GM19025 (cell line): Measurements from ENCODE around the gene IQSEC1.

Source experiments
- ATAC-seq: cut with Tn5 transposase; IDR thresholded peaks from one replicate; pipeline ENCODE4 v1.9.1; 2021; ENCODE audit warnings: mild to moderate bottlenecking, low read depth, moderate library complexity; ENCODE audit not compliant: unreplicated experiment

Gene IQSEC1

DNA sequence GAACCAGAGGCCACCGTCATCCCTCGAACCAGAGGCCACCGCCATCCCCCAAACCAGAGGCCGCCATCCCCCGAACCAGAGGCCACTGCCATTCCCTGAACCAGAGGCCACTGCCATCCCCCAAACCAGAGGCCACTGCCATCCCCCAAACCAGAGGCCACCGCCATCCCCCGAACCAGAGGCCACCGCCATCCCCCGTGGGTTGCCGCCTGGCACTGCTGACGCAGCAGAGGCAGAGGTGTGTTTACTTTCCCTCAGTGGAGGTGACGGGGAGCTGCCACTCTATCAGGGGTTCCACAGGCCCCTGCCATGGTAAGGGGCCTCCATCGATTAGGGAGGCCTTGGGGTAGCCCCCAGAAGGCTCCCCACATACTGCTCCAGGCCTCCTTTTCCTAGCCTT lies 1.5 kb downstream of the IQSEC1 start:
- ATAC-seq = no peak

DNA sequence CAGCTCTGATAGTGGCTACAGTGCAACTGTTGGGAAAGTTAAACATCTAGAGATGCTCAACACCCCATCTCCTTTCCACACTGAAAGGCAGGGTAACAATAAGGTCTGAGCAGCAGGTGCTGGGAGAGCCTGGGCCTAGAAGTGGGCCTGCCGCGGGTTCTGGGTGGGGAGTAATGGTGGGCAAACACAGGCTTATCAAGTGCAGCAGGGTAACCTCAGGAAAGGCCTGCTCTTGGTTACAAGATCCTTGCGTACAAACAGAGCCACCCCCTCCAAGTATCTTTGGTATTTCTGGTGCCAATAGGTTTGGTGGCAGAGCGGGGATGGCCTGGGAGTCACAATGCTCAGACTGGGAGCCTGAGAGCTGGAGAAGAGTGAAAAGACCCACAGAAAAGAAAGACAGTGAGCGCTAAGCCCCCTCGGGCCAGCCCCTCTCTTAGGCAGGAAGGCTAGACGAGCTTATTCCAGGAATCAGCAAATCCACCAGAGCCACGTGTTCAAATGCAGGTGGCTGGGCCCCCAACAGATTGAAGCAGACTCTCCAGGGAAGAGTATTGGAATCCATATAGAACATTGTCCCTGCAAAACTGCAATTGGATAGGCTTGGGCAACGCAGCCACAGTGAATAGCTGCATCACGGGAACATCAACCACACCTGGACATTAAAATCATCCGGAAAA lies 2.7 kb downstream of the IQSEC1 start:
- ATAC-seq = no peak

DNA sequence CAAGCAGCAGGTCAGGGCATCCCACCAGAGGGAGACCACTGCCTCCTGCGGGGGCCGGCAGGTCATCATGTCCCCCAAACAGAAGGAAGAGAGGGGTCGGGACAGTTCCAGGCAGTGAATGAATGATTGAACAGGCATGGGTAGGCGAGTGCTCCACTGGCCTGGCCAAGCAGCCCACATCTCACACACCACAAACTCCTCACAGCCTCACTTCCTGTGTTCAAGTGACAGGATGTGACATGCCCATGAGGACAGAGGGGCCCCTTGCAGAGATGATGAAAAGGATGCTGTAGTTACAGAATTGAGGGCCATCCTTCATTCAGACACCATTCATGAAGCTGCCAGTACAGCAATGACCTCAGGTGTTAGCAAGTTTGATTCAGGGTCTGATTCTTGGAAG lies 3.7 kb downstream of the IQSEC1 start:
- no peak for ATAC-seq

DNA sequence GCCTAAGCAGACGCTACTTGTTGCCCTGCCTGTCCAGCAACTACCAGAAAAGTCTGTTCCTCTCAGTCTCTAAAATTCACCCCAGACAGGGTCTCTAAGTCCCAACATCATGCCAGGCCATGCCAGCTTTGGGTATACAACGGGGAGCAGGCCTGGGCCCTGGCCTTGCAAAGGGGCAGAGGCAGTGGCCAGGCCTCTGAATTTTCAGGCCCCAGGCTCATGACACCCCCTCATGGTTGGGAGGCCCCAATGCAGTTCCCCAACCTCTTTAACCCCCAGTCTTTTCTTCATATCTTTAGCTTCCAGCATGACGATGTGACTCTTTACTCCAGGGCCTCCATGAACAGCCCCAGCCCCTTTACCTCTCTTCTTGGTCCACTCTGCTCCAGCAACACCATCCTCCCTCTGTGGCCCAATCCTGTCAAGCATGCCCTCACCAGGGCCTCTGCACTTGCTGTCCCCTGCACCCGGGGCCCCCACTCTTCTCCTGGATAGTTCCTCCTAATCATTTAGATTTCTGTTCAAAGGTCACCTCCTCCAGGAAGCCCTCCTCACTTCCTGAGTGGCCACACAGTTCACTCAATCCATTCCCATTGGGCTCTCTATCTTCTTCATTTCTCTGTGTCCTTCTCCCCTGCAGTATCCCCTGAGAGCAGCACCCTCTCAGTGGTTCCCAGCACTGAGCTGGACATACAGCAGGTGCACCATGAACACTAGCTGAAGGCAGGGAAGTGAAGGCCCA lies 4.8 kb downstream of the IQSEC1 start:
- ATAC-seq = no peak

DNA sequence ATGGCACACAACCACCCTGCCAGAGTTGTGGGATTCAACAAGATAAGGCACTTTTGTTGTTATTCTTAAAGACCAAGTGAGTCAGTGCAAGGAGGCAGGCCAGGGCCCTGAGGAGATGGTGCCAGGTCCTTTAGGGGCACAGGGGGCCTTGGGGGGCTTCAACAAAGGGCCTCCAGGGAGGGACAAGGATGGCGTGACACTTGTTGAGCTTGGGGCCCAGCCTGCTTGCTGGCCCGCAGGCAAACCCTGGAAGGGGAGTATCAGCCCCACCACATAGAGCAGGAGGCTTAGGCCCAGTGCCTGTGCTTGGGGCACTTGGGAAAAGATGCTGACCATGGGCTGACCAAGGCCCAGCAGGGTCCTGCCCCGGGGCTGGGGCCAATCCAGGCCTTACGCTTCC lies 5.5 kb downstream of the IQSEC1 start:
- ATAC-seq = no peak

DNA sequence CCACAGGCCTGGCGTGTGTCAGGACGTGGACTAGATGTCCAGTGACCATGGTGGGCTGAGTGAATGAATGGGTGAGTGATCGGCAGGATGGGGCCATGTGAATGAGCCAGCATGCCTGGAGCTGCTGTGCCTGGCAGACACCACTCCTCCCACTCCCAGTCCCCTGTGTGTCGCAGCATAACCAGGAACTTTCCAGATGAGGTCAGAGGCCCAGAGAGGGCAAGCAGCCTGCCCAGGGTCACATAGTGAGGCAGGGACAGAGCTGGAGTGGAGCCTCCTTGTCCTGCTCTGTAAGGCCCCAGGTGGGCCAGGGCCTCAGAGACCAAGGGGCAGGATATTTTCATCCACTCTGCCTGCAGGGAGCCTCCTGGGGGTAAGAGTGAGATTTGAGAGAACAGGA lies 6.4 kb downstream of the IQSEC1 start:
- ATAC-seq = no peak

DNA sequence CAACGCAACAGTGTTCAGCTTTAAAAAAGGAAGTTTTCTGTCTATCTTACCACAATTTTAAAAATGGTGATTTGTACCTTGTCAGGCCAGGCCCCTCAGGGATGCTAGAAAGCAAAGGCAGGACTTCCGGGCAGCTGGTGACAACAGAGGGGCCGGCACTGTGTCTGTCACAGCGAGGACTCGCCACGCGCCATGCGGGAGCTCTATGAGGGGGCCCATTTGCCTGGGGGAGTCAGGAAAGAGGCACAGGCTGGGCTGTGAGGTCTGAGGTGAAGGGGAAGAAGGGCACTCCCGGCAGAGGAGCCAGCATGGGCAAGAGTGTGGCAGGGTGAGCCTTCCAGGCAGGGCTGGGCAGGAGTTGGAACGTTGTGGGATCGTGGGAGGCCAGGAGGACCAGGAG lies 7.0 kb downstream of the IQSEC1 start:
- no peak for ATAC-seq

DNA sequence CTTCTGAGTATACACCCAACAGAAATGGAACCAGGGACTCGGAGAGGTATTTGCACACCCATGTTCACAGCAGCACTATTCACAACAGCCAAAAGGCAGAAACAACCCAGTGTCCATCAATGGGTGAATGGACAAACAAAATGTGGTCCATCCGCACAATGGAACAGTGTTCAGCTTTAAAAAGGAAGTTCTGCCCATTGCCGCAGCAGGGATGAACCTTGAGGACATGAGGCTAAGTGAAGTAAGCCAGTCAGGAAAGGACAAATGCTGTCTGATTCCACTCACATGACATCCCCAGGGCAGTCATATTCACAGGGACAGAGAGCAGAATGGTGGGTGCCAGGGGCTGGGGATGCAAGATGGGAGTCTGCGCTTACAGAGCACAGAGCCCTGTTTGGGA lies 7.5 kb downstream of the IQSEC1 start:
- no peak for ATAC-seq

DNA sequence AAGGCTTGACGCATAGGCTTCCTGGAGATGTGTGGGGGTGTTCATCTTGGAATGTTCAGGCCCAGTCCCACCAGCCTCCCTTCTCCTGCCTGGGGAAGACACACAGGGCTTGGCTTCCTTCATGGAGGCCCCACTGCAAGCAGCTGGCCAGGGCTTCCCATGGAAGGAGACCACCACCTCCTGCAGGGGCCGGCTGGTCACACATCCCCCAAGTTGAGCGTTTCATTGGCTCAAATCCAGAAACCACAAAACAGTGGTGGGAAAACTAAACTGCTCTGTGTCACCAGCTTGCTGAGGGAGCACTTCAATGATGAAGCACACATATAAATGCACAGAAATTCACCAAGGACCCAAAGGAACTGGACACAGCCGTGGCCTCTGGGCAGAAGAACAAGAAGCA lies 8.3 kb downstream of the IQSEC1 start:
- no peak for ATAC-seq

DNA sequence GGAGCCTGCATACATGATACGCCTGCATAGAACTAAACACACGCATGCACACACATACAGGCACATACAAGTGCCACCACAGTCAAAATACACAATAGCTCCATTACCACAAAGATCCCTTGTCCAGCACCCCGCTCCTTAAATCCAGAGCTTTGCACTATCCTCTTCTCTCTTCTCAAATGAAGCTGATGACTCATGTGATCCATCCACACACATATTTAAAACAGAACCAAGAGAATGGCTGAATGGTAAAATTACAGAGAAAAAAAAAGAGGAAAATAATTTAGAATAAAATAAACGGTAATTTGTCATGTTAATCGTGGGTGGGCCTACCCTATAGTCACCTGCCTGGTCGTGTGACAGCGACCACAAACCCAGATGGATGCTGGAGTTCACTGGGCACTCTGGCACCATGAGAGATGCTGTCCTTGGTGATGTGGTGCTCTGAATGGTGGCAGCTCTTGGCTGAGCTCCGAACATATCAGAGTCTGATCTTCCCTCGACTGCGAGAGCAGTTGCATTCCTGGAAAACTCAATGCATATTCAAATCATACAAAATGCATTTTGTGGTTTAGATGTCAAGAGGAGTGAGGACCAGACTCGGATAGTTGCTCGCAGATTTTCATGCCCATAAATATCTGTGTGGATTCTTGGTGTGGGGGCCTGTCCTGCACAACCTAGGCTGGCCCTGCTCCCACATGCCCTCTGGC lies 8.9 kb downstream of the IQSEC1 start:
- no peak for ATAC-seq

DNA sequence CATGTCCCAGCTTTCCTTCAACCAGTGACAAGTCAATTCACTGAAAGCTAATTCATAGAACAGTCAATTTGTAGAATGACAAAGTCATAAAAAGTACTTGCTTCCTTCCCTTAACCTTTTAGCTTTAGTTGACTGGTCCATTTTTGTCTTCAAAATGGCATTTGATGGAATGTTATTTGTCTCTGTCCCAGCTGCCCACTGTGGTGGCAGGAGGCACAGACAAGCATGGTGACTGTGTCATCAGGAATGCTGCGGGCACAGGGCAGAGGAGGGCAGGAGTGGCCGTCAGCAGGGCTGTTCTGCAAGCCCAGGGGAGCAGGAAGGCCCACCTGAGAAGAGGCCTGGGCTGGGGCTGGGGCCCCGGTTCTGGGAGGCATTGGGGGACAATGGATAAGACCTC lies 10.0 kb downstream of the IQSEC1 start:
- no peak for ATAC-seq

DNA sequence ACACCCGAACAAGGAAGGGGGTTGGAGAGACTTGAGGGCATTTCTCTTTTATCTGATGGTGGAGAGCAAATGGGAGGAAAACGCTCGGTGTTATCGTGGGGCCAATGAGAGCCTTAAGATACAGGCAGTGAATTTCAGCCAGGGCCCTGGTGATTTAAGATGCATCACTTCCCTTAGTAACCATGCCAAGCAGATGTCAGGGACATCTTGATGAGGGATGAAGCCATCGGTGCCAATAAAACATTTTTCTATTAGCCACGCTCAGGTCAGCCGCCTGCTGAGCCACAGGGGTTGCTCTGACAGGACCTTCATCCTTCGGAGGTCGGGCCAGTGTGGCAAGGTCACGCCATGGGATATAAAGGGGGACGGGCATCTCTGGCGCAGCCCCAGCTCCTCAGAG lies 10.6 kb downstream of the IQSEC1 start:
- no peak for ATAC-seq

DNA sequence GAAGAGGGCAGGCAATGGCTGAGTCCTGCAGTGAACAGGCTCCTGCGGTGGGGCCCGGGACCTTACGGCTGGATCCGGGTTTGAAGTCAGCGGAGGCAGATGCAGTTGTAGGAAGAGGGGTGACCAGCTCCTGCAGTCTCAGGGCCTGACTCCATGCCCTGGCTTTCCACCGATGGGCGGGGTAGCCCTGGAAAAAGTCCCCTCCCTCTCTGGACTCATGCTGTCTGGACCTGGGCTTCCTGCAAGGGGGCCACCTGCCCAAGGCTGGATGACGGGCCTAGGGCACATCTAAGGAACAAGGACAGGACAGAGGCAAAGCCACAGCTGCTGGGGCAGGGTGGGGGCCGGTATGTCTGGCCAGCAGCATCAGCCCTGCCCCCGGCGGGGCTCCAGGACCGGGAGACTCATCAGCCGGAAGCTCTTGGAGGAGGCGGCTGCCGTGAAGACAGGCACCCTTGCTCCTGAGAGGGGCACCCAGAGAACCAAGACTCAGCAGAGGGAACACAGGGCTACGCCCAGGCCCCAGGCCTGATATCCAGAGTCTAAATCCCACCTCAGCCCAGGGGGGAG lies 12.8 kb downstream of the IQSEC1 start:
- ATAC-seq = no peak

DNA sequence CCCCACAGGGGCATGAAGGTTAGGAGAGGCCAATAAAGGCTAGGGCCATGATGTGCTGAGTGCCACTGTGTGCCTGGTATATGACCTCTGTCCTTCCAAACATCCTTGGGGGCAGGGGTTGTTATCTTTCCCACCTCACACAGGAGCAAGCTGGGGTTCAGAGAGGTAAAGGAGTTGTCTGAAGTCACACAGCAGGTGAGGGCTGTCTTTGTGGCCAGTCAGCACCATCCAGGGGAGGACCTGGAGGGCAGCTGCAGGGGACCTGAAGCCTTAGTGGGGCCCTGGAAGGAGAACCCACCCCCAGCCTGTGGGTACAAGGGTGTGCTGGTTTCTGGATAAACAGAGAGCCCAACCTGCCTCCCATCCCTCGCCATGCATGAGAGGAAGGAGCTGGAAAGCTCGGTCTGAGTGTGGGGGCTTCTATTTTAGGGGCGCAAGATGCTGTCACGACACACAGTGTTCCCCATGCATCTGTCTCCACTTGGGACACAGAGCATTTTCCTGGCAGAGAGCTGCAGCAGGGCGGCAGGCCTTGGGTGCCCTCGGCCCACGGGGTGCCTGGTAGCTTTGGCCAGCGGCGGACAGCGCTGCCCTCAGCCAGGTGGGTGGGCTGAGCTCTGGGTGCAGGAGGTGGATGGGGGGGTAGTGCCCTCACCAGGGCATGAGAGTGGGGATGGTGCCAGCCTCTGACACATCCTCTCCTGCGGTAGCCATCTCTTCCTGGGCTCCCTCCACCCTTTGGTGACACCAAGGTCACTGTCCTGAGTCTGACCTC lies 14.7 kb downstream of the IQSEC1 start:
- no peak for ATAC-seq

DNA sequence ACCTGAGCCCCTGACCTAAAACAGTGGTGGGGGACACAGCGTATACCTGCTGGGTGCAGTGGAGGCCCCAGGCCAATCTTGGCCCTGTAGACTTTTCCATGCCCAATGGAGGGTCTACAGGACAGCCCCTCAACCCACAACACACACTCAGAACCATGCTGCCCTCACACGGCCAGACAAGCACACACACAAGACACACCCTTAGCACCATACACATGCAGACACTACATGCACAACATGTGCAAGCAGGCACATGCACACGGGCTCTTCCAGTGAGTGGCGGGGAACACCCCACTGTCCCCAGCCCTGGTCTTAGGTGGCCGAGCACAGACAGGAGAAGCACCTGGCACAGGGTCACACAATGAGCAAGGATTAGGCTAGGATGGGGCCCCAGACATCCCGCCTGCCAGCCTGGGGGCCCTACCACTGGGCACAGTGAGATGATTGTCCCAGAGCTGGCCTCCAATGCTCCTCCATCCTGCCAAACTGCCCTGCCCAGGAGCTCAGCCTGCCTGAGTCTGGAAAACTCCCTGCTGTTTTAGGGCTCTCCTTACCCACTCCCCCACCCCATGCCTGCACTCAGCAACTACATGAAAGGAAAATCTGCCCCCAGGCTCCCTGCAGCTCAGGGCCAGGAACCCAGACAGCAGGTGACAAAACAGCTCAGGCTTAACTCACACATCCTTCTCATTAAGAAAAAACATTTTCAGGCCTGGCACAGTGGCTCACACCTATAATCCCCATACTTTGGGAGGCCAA lies 15.8 kb downstream of the IQSEC1 start:
- ATAC-seq = no peak

DNA sequence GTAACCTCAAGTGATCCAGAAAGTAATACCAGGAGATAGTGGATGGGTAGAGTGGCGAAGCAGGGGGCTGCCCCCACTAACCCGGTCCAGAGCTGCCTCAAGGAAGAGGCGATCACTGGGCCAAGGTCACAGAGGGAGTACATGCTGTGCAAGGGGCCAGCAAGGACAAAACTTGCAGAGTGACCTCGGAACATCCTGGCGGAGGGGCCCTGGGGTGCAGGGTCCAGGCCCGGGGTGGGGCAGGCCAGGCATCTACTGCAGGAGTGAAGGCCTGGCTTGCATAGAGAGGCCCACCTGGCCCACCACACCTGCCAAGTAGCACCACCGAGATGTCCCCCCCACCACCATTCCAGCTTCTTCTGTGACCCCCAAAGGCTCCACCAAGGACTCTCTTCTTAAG lies 17.6 kb downstream of the IQSEC1 start:
- ATAC-seq = no peak

DNA sequence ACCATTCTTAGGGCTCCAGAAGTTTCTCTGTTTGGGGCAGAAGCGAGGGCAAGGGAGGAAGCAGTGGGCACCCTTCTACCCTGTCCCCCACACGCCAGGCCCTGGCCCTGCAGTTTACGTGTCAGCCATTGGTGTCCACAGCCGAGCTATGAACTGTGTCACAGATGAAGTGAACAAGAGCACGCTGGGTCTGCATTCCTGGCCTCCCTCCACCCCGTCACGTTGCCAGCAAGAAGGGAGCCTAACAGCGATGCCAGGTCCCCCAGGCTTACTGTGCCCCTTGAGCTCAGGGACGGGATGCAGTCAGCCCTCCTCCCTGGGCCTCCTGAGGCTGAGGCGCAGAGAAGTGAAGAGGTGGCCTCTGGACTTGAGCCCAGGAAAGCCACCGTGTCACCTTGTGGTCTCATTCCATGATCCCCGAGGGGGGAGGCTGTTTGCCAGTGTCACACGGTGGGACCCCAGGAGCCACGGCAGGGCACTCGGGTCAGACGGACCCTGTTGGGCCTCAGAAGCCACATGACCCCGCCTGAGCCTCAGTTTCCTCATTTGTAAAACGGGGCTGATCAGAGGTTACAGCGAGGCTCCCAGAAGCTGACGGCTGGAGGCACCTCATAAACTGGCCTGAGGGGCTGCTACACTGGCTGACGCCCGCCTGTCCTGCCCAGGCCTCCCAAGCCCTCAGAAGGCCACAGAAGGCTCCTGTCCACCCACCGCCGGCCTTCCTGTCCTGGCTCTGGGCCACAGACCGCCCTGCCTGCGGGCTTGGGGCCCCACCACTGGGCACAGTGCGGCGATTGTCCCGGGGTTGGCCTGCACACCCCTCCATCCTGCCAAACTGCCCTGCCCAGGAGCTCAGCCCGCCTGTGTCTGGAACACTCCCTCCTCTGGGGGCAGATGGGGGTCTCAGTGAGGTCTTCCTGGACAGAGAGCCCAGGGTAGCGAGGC lies 18.6 kb downstream of the IQSEC1 start:
- no peak for ATAC-seq

DNA sequence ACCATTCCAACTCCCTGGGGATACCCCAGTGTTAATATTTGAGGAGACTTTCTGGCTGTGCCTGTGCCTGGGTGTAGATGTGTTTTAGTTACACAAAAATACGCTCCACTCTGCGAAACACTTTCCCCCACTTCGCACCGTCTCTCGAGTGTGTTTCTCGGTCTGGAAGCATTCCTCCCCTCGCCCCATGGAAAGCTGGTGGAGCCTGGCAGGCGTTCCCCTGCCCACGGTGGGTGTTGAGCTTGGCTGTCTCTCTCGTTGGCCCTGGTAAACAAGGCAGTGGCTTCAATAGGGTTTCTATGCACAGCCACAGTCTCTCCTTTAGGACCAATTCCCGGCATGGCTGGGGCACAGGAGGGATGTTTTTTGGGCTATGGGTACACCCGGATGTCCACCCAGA lies 19.3 kb downstream of the IQSEC1 start:
- ATAC-seq = no peak

DNA sequence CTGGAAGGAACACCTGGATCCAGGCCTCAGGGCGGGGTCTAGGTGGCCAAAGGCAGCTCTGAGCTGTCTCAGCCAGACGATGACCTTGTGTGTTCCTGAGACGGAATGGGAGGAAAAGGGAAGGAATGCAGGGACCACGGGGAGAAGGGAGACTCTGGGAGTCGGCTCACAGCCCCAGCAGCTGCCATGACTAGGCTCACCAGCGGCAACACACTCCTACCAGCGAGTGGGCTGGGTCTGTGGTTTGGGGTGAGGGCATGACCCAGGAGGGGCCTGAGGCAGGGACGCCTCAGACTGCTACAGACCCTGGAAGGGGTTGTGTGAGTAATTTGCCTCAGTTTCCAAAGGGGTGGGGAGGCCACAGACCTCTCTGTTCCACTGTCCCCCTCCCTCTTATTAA lies 19.8 kb downstream of the IQSEC1 start:
- ATAC-seq = no peak
